Fibroblast of skin of back (primary cell): ENCODE results near the gene VPS13C.
A peak's percentile ranks its signal among the peaks of the same experiment; 100 is the strongest.

Source experiments
- DNase-seq: peaks from one replicate; pipeline ENCODE4 v3.0.0-alpha.2; 2013

The VPS13C gene

GRCh38 chr15:61936528-61937195, 123.6 kb downstream of the VPS13C start:
- DNase-seq: no peak

GRCh38 chr15:61935493-61935892, 124.8 kb downstream of the VPS13C start:
- no peak for DNase-seq

- no peak for DNase-seq
These were observed 130.8 kb downstream of the VPS13C start for GRCh38 chr15:61929452-61929851.

DNA sequence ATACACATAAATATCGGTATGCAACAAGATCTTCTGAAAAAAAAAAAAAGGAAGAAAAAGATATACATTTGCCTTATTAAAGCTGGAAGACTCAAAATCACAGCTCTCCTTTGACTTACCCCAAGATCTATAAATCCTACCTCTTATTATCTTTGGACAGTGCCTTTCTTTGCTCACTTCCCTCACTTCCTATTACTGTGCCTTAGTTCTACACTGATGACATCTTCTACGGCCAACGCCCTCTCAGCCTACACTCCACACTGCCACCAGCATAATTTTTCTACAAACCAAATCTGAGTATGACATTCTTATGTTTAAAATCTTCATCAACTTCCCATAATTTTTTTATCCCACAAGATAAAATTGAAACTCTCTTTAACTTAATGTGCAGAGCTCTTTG, 137.1 kb downstream of the VPS13C start:
- no peak for DNase-seq

DNA sequence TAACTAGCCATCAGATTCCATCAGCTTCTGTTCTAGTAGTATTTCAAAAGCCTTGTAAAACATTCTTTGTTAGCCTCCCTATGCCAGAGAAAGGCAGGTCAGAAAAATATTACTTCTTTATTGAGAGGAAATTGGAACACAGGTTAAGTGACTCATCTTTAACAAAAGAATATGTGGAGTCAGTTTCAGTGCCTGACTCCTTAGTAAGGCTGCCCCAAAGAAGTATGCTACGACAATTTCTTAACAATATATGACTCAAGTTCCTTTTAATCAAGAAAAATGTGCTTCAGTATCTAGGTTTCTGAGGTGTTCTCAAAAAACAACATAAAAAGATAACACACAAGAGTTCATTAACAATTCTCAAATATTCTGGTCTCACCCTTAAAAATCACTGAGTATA, 139.2 kb downstream of the VPS13C start:
- no peak for DNase-seq

- DNase-seq: no peak
These were observed 142.8 kb downstream of the VPS13C start for GRCh38 chr15:61917457-61917856.

DNA sequence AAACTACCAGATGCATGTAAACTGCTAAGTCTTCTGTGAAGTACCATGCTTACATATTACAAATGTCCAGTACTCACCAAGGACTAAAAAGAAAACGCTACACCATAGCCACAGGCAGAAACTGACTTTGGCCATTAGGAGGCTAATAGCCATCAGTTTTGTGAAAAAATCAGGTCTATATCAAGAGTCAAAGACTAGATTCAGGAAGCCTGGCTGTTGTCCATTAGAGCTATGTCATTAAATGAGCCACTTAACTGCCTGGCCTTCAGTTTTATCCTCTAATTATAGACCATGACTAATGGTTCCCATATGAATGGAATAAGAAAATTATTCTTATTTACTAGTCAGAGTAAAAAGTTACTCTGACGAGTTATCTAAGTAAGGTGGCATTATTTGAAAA, 144.1 kb downstream of the VPS13C start:
- DNase-seq: peak; percentile 9

DNA sequence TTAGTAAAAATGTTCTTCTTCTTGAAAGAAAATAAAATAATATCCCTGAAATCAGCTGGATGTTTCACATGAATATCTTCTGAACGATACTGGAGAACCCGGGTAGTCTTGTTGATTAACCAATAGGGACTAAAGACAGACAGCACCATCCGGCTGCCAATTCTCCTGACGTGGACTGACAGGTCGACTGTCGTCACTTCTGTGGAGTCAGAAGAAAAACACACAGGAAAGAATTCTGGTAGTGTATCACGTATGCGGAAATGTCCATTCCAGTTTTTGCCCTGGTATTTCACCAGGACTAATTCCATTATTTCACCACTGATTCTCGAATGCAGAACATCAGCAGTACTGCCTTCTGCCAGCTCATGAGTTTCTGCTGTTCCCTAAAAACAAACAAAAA, 144.6 kb downstream of the VPS13C start:
- no peak for DNase-seq

GRCh38 chr15:61910839-61911369, 149.3 kb downstream of the VPS13C start:
- DNase-seq: no peak

DNA sequence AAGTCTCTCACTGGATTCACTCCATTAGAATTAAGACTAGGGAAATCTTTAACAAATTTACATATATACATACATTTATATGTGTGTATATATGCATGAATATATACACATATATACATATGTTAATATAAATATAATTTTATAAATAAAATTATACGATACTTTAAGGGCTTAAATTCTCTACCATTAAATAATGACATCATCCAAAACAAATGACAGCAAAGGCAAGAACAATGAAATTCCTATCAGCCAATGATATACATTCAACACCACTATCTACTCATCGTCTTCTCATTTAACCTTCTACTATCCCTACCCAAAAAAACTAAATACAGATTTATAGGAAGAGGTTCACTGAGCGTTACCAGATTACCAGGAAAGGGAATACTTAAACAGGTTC, 152.0 kb downstream of the VPS13C start:
- no peak for DNase-seq

DNA sequence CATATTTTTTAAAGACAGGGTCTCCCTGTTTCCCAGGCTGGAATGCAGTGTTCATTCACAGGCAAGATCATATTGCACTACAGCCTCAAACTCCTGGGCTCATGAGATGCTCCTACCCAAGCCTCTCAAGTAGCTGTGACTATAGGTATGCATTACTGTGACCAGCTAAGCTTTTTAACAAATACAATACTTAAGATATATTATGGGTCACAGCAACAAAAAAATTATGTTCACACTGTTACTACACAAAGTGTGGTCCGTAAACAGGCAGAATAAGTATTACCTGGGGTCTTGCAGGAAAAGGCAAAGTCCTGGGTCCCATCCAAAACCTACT, 152.5 kb downstream of the VPS13C start:
- no peak for DNase-seq

- no peak for DNase-seq
These were observed 153.1 kb downstream of the VPS13C start for GRCh38 chr15:61906961-61907752.

- DNase-seq: no peak
These were observed 167.1 kb downstream of the VPS13C start for GRCh38 chr15:61893146-61893545.

DNA sequence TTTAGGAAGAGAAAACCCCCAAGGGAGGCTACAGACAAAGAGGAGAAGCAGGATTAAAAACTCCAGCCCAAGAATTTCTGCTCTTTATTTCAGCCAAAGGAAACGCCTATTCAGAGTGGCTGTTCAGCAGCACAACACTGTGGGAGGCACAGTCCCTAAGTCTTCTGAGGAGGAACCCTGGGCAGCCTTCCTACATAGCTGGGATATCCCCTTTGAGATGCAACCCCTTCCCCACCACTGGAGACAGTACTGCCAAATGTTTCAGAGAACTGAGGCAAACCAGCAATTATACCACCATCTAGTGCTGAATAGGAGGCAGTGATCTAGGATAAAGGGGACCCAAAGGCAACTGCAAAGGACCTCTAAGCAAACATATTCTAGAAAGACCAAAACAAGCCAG, 168.1 kb downstream of the VPS13C start:
- no peak for DNase-seq

GRCh38 chr15:61890106-61890505, 170.1 kb downstream of the VPS13C start:
- no peak for DNase-seq

GRCh38 chr15:61889706-61890105, 170.5 kb downstream of the VPS13C start:
- DNase-seq: no peak

DNA sequence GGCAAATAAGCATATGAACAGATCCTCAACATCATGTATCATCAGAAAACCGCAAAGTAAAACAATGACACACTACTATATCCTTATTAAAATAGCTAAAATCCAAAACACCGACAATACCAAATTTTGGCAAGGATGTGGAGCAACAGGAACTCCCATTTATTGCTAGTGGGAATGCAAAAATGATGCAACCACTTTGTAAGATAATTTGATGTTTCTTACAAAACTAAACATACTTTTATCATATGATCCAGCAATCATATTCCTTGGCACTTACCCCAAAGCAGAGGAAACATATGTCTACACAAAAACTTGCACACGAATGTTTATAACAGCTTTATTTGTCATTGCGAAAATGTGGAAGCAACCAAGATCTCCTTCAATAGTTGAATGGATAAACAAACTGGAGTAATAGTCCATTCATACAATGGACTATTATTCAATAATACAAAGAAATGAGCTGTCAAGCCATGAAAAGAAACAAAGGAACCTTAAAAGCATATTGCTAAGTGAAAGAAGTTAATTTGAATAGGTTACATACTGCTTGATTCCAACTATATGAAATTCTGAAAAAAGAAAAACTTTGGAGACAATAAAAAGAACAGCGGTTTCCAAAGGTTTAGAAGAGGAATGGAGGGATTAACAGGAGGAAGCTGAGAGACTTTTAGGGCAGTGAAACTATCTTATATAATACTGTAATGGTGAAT, 172.0 kb downstream of the VPS13C start:
- peak; percentile 16 for DNase-seq

GRCh38 chr15:61880084-61880483, 180.2 kb downstream of the VPS13C start:
- DNase-seq: no peak

GRCh38 chr15:61879219-61879618, 181.0 kb downstream of the VPS13C start:
- DNase-seq: no peak

- peak; percentile 27 for DNase-seq
These were observed 188.2 kb downstream of the VPS13C start for GRCh38 chr15:61871926-61872522.

DNA sequence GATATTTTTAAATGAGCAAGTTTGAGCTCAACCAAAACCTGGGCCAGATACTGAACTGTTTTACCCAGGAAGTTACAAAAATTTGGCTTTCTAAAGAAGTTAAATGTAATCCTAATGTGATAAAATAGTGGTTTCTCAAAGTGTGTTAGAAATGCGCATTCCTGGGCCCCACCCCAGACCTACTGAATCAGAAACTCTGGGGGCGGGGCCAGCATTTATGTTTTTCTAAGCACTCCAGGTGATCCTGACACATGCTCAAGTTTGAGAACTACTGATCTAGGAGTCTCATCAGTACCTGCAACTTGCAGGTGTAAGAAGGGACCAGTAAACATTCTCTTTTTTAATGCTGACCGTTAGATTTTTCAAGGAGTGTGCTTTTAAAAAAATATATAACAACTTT, 190.6 kb downstream of the VPS13C start:
- DNase-seq: no peak

DNA sequence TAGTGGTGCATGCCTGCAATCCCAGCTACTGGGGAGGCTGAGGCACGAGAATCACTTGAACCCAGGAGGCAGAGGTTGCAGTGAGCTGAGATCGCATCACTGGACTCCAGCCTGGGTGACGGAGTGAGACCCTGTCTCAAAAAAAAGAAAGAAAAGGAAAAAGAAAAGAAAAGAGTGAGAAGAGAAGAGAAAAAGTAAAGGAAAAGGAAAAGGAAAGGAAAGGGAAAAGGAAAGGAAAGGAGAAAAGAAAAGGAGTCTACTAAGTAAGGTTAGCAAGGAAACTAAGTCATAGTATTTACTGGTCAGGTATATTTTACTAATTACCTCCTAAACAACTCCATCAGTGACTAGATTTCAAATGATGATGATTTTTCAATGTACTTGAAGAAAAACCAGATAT, 198.3 kb downstream of the VPS13C start:
- DNase-seq: no peak

DNA sequence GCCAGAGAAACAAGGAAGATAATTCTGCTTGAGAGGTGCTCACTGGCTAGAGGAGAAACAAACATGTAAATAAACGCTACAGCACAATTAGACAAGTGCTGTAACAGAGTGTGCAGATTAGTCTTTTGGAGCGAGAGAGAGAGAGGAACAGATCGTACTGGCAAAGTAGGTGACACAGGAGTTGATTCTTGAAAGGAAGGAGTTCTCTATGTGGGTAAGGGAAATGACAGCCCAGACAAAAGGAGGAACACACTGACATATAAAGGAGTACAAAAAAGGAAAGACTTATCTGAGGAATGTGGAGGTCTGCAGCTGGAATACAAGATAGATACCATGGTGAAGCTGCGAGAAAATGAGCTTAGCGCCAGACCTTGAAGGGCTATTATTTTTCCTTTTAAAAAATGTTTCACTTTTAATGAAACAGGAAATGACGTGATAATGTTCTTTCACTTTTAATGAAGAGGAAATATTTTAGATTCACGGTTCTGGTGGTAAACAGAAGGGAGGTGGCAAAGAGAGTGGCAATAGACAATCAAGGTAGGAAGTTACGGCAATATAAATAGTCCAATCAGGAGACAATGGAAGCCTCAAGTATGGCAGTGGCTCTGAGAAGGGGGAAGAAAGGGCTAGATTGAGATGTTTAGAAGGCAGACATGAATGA, 202.9 kb downstream of the VPS13C start:
- DNase-seq: no peak
